ENCODE results near the gene UBN1.

Gene UBN1

GRCh38 chr16:4873091-4873490 lies 25.8 kb downstream of the UBN1 start:
- Histone ChIP-seq H3K9me3 (replicated peaks in 1 of 11) (no peaks in the 10 kb centered on the region), H3K36me3 (peaks cover 97 to 100% (median 99%) of the 10 kb centered on the region in 11 experiments), H4K20me1 (peaks cover 22 to 84% (median 55%) of the 10 kb centered on the region in 11 experiments), H3K27ac (no peak overlapping the region), H3K4me3 (no peak overlapping the region), H3K9ac (no peak overlapping the region), H3K4me2 (no peak overlapping the region), H3K27me3 (no peaks in the 10 kb centered on the region), H3K4me1 (no peaks in the 10 kb centered on the region)
- TF ChIP-seq Cebpa-rat (IDR thresholded peaks at IDR 0.05) = no peak

- H3K4me2 ChIP-seq = no peak overlapping the region
- no peak overlapping the region for H3K4me3 ChIP-seq
- H3K27me3 ChIP-seq = no peaks in the 10 kb centered on the region
- H3K4me1 ChIP-seq = no peaks in the 10 kb centered on the region
- H4K20me1 ChIP-seq = peaks cover 6 to 84% (median 48%) of the 10 kb centered on the region in 11 experiments; a peak in 20 of 22 replicates
- H3K27ac ChIP-seq = no peak overlapping the region
- H3K9me3 ChIP-seq (replicated peaks in 1 of 11) = no peaks in the 10 kb centered on the region
- TF ChIP-seq Cebpa-rat (IDR thresholded peaks at IDR 0.05) = no peak
- H3K9ac ChIP-seq = no peak overlapping the region; a peak in 1 of 22 replicates
- H3K36me3 ChIP-seq = peaks cover 97 to 100% (median 99%) of the 10 kb centered on the region in 11 experiments
Measured at GRCh38 chr16:4874666-4875065, 27.4 kb downstream of the UBN1 start.

- H3K27ac ChIP-seq = no peak overlapping the region
Measured at GRCh38 chr16:4876646-4877379, 29.5 kb downstream of the UBN1 start.

GRCh38 chr16:4877380-4877685 lies 30.1 kb downstream of the UBN1 start:
- Histone ChIP-seq H3K4me3 (no peak overlapping the region), H3K9me3 (replicated peaks in 1 of 11) (no peaks in the 10 kb centered on the region), H3K36me3 (peaks cover 97 to 100% (median 100%) of the 10 kb centered on the region in 11 experiments), H4K20me1 (peaks cover 0 to 79% (median 49%) of the 10 kb centered on the region in 11 experiments; a peak in 15 of 22 replicates), H3K9ac (no peak overlapping the region), H3K4me1 (no peaks in the 10 kb centered on the region), H3K27me3 (no peaks in the 10 kb centered on the region), H3K4me2 (no peak overlapping the region), H3K27ac (no peak overlapping the region)
- TF ChIP-seq Cebpa-rat (IDR thresholded peaks at IDR 0.05) = no peak

More at GRCh38 chr16:4876646-4877379, 29.5 kb downstream of the UBN1 start:
- Histone ChIP-seq H3K9ac (0 out of 22 replicates have a peak overlapping the region, but pooled peaks of 1 of the 11 experiments have one; percentile 9), H3K4me3 (no peak overlapping the region), H3K4me2 (no peak overlapping the region), H4K20me1 (peaks cover 0 to 79% (median 45%) of the 10 kb centered on the region in 11 experiments; a peak in 15 of 22 replicates), H3K9me3 (replicated peaks in 1 of 11) (no peaks in the 10 kb centered on the region), H3K27me3 (no peaks in the 10 kb centered on the region), H3K4me1 (no peaks in the 10 kb centered on the region), H3K36me3 (peaks cover 97 to 100% (median 99%) of the 10 kb centered on the region in 11 experiments)
- no peak for TF ChIP-seq Cebpa-rat (IDR thresholded peaks at IDR 0.05)

GRCh38 chr16:4879049-4879448 lies 31.8 kb downstream of the UBN1 start:
- Histone ChIP-seq H3K4me2 (no peak overlapping the region), H3K4me1 (no peaks in the 10 kb centered on the region), H3K27me3 (no peaks in the 10 kb centered on the region), H3K27ac (no peak overlapping the region), H3K9ac (no peak overlapping the region), H3K36me3 (peaks cover 98 to 100% (median 100%) of the 10 kb centered on the region in 11 experiments), H3K4me3 (no peak overlapping the region), H4K20me1 (peaks cover 0 to 87% (median 52%) of the 10 kb centered on the region in 11 experiments; a peak in 16 of 22 replicates), H3K9me3 (replicated peaks in 1 of 11) (no peaks in the 10 kb centered on the region)
- TF ChIP-seq Cebpa-rat (IDR thresholded peaks at IDR 0.05) = no peak

GRCh38 chr16:4880006-4880580 lies 32.8 kb downstream of the UBN1 start:
- peaks cover 98 to 100% (median 100%) of the 10 kb centered on the region in 11 experiments for H3K36me3 ChIP-seq
- no peak for TF ChIP-seq Cebpa-rat (IDR thresholded peaks at IDR 0.05)

GRCh38 chr16:4882000-4882632 lies 34.8 kb downstream of the UBN1 start:
- H3K27me3 ChIP-seq = no peaks in the 10 kb centered on the region
- H3K4me3 ChIP-seq = no peak overlapping the region
- peaks cover 0 to 84% (median 54%) of the 10 kb centered on the region in 11 experiments; a peak in 16 of 22 replicates for H4K20me1 ChIP-seq
- no peak overlapping the region for H3K4me2 ChIP-seq
- no peak overlapping the region for H3K27ac ChIP-seq
- H3K9me3 ChIP-seq (replicated peaks in 1 of 11) = no peaks in the 10 kb centered on the region
- TF ChIP-seq Cebpa-rat (IDR thresholded peaks at IDR 0.05) = no peak
- H3K9ac ChIP-seq = no peak overlapping the region
- H3K4me1 ChIP-seq = no peaks in the 10 kb centered on the region
- peaks cover 92 to 100% (median 99%) of the 10 kb centered on the region in 11 experiments for H3K36me3 ChIP-seq

More at GRCh38 chr16:4880006-4880580, 32.8 kb downstream of the UBN1 start:
- no peak overlapping the region for H3K9ac ChIP-seq
- no peaks in the 10 kb centered on the region for H3K27me3 ChIP-seq
- H4K20me1 ChIP-seq = peaks cover 0 to 87% (median 61%) of the 10 kb centered on the region in 11 experiments; a peak in 16 of 22 replicates
- H3K4me1 ChIP-seq = no peaks in the 10 kb centered on the region
- H3K4me3 ChIP-seq = no peak overlapping the region
- H3K4me2 ChIP-seq = no peak overlapping the region
- H3K9me3 ChIP-seq (replicated peaks in 1 of 11) = no peaks in the 10 kb centered on the region
- H3K27ac ChIP-seq = no peak overlapping the region

- Histone ChIP-seq H3K36me3 (peaks cover 86 to 100% (median 99%) of the 10 kb centered on the region in 11 experiments), H3K27me3 (no peaks in the 10 kb centered on the region)
- TF ChIP-seq Cebpa-rat (IDR thresholded peaks at IDR 0.05) = no peak
Measured at GRCh38 chr16:4882633-4883285, 35.5 kb downstream of the UBN1 start.

GRCh38 chr16:4883501-4883900 lies 36.2 kb downstream of the UBN1 start:
- Histone ChIP-seq H3K36me3 (peaks cover 78 to 98% (median 92%) of the 10 kb centered on the region in 11 experiments), H3K27ac (no peak overlapping the region), H3K4me3 (no peak overlapping the region), H3K4me1 (no peaks in the 10 kb centered on the region), H3K9me3 (replicated peaks in 1 of 11) (no peaks in the 10 kb centered on the region), H3K27me3 (no peaks in the 10 kb centered on the region), H4K20me1 (peaks cover 0 to 81% (median 47%) of the 10 kb centered on the region in 11 experiments; a peak in 16 of 22 replicates), H3K9ac (no peak overlapping the region), H3K4me2 (no peak overlapping the region)
- no peak for TF ChIP-seq Cebpa-rat (IDR thresholded peaks at IDR 0.05)

More at GRCh38 chr16:4882633-4883285, 35.5 kb downstream of the UBN1 start:
- H4K20me1 ChIP-seq = peaks cover 0 to 84% (median 50%) of the 10 kb centered on the region in 11 experiments; a peak in 16 of 22 replicates
- H3K9ac ChIP-seq = no peak overlapping the region
- no peak overlapping the region for H3K4me3 ChIP-seq
- no peaks in the 10 kb centered on the region for H3K9me3 ChIP-seq (replicated peaks in 1 of 11)
- no peak overlapping the region for H3K4me2 ChIP-seq
- H3K27ac ChIP-seq = no peak overlapping the region
- no peaks in the 10 kb centered on the region for H3K4me1 ChIP-seq
